Bone marrow (tissue), 2 donors: Measurements from ENCODE around the gene GRIA4.
"Not testable (repeated sequence)": the region's sequence is repeated elsewhere in the genome, so short reads cannot be mapped to it uniquely, and the experiment has no call there.

Experiments
- DNase-seq, 2 donors: peaks; one replicate each; lab custom pipeline; 2025; lab: John Stamatoyannopoulos, UW

Gene GRIA4

DNA sequence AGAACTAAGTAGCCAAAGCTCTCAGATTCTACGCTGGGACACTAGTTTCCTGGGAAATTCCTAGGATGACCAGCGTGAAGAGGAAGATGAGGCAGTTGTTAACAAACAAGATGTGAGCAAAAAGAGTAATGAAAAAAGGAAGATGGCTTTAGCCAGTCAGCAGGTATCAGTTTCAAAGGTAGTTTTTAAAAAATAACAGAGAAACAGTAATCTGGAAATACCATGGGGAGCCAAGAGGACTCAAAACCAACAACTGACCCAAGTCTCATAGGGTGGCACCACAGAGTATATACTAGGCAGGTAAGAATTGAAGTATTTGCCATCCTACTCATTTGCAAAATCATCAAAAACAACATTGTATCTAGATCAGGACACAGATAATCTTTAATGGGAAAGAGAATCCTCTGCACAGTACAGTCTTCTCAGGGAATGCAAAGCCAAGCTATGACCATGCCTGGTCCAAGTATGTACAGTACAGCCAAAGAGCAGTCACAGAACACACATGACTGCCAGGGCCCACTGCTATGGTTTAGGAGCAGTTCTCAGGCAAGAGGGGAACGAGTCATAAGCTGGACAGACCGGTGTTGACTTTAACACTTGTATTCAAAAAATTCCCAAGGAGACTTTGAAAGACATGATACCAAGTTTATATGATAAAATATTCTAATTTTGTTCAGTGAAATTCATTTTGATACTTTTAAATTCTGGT, 391.6 kb downstream of the GRIA4 start:
- DNase-seq = no peak

DNA sequence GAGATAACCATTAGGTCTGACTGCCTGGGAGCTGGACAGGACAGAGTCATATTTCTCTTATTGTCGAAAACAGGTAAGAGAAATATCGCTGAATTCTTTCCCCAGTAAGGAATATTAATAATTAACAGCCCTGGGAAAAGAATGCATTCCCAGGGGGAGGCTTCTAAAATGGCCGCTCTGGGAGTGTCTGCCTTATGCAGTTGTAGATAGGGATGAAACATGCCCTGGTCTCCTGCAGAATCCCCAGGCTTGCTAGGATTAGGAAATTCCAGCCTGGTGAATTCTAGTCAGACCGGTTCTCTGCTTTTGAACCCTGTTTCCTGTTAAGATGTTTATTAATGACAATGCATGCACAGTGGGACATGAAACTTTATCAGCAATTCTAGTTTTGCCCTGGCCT, 393.2 kb downstream of the GRIA4 start:
- DNase-seq = not testable (repeated sequence)

DNA sequence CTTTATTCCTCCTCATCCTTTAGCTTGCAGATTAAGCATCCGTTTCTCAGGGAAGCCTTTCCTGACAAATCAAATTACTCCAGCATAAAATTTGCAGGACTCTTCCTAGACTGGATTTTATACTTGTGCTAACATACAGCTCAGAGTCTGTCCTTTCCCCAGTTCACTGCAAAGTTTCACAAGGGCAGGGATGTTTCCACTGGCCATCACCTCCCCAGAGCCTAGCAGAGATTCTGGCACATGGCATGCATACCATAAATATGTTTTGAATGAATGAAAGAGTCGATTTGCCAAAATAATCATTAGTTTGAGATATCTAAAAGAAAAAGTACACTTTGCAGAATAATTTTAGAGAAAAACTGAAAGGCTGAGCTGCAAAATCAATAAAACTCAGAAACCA, 401.6 kb downstream of the GRIA4 start:
- DNase-seq = no peak

DNA sequence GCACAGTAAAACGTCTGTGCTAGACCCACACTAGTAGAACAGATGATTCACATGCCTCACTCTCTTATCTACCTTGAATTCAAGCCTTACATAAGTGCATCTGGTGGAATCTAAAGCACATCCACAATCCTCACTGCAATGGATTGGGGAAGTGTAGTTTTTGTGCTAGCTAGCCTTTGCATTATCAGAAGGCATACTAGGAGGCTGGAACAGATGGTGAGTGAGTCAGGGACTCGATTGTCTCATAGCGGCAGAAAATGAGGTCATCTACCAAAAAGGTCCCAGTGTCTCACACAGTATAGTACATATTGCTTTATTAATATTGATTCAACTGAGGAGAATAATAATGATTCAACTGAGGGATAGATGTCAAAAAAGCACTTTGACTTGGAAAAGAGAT, 402.9 kb downstream of the GRIA4 start:
- DNase-seq = no peak

DNA sequence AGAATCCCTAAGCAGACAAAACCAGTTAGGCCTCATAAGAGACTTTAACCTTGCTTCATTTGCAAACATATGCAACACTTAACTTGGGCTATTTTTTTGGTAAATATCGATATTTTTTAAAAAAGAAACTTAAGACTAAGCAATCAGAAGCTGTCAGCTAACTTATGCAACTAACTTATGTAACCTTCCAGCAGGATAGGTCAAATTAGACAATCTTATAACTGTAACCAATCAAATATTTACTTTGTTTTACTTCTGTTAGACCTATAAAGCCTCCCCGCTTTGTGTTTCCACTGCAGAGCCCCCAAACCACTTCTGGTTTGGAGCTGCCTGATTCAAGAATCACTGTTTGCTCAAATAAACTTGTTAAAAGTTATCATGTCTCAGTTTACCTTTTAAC, 404.2 kb downstream of the GRIA4 start:
- no peak for DNase-seq

DNA sequence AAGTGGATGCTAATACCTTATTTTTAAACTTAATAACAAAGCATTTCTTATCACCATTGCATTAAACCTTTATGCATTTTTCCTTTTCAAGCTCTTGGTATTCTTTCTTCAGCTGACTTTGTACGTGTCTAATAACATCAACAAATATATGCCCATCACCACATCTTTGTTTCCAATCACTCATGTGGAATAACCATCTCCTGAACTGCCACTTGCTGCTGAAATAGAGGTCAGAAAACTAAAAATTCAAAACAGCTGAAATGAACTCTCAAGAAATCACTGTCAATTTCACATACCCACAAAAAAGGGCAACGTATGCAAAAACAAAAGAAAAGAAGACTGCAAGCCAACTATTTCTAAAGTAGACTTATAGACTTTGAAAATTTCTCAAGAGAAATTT, 404.7 kb downstream of the GRIA4 start:
- no peak for DNase-seq

DNA sequence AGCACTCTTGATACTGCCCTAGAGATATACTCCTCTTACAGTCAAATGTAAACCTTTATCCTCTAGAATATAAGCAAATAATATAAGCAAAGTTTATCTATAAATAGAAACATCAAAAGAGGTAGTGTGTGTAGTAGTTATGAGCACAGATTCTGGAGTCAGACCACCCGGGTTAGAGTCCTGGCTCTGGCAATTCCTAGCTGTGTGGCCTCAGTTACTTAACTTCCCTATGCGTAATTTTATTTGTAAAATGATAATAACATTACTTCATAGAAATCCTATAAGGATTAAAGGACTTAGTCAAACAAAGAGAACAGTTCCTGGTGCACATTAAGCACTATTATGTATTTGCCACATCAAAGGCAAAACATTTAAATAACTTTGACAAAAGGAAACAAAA, 405.2 kb downstream of the GRIA4 start:
- DNase-seq = no peak

DNA sequence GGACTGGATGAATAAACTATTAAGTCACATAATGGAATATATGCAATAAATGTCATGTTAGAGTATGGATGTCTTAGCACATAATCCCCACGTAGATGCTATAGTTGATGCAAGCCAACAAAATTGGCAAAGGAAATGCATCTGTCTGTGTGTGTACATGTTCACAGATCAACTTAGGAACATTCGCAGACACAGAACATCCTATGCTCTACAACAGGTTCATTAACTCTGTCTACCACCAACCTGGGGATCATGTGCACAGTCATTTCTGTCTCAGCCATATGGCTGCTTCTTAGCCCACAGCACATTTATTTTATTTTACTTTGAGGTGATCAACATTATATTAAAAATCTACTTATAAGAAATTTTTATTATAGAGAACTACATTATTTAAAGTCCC, 407.2 kb downstream of the GRIA4 start:
- DNase-seq = no peak

DNA sequence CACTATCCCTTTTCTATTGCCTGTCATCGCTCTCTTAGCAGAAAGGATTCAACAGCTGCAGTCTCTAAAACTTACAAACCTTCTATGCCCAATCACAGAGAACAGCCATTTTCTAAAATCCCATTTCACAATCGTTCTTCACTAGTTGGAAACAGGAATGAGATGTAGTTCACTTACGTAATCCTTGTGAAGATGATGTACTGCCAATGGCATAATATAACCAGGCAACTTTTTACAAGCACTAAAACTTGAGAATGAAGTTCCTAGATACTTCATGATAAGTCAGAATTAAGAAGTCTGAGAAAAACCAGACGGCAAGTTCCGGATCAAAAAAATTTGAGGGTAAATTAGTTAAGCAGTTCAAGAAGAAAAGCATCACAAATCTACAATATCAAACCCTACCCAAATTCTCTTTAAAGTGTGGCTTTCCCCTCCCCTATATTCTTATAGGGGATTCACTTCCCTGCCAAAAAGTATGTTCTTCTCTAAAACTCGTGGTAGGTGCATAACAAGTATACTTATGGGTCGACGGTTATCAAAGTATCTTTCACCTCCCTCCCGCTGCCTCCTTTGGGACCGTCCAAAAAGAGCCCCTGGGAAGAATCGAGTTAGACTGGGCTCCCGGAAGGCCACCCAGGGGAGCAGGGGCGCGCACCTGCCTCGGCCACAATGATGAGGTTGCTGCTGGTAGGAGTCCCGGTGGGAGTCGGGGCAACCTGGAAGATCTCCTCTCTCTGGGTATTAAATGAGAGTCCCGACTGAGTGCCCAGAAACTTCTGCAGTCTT, 411.5 kb downstream of the GRIA4 start:
- no peak for DNase-seq

DNA sequence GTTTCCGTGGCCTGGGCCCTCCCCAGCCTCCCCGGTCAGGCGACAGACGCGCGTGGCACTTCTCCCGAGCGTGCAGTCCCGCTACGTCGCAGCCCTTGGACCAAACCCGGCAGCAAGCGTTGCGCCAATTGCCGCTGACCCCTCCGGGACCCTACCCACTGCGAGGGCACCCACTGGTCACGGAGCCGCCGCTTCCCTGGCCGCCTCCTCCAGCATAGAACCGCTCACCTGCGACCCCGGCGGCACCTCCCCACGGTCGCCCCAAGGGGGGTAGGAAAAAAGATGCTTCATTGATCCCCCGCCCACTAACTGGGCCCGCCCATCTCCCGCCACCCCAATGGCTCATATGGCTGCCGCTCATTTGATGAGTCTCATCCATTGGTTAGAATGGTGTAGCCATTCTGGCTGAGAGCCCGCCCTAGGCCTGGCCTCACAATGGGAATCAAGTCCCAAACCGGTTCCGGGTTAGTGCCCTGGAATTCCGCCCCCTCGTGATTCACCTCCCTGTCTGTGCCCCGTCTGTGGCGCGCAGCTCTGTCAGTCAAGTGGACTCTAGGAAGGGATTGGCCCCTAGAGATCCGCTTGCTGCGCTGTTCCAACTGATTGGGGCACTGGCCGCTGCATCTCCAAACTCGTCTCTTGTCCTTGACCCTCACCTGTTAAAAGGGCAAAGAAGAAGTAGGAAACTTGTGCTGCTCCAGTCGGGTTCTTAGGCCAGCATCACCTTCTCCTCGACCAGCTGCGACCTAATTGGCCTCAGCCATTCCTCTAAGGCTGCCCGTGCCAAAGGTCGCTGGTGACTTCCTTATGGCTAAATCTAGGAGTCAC, 412.3 kb downstream of the GRIA4 start, which contains the start of gene MSANTD4:
TSS of gene MSANTD4 (minus strand) at position 274 of the 828 bp plus-strand sequence. CDS start 11,323 bp downstream, outside the sequence.
- peak; percentile 80 to 96 for DNase-seq

DNA sequence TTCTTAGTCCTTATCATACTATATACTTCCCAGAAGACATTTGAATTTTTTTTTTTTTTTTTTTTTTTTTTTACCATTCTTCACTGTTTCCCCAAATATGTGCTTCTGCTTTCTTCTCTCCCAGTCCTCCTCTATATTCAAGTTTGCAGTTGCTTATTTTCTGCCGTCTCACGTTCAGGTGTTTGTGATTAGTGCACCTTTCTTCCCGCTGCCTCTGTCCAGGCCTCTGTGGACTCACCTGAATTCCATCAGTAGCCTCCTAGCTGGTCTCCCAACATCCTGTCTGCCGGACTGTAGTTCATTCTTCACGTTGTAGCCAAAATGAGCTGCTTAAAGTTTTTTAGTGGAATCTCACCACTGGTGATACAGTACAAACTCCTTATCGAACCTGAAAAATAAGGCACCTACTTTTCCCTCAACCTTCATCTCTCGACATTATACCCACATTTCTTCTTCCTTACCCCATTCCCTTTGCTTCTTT, 413.0 kb downstream of the GRIA4 start:
- DNase-seq = no peak

DNA sequence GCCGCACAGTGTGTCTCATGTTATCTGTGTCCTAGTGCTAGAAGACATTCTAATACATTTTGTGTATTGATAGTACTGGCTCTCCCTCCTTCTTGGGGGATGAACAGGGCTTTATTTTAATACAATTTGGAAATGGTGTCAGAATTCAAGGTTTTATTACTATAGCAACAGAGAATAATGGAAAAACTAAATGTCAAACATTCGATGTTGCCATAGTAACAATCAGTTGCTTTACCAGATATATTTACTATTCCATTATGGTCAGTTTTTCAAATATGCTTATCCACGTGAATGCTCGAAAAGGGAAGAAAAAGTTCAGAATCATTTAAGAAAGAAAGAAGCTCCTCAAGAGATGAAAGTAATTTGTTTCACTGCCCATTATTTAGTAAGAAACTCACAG, 420.7 kb downstream of the GRIA4 start:
- DNase-seq = no peak

DNA sequence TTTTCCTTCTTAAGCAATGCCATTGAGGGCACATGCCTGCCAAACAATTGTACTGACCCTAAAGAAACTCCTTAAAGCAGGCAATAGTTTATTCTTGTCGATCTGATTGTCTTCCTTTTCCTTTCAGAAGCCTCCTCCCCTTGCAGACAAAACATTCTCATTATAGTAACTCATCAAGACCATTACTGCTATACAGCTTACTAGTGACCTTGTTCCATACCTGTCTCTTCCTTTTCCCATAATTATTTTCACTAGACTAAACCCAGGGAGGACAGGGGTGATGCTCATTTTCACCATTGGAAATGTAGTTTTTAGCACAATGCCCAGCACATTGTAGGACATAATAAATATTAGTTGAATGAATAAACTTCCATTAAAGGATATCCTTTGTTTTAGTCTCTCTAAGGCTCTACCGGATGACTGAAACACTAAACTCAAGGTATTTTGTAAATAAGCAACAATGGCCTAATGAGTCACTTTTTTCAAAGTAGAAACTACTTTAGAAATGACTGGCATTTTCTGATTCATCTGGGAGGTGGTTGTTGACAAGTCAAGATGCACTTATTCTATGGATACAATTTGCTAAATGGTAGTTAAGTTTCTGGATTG, 421.4 kb downstream of the GRIA4 start:
- no peak for DNase-seq
